HEK293 (cell line): ENCODE measurements around the gene SIGLEC8.

Source experiments
- CTCF ChIA-PET: fragments of 350-600 bp; formaldehyde crosslinking; extraction: SDS; loops from one replicate; lab custom pipeline; 2021; ENCODE audit warnings: antibody characterized with exemption; lab: Yijun Ruan, JAX
- POLR2A ChIA-PET: fragments of 300-600 bp; formaldehyde crosslinking; extraction: SDS; loops from one replicate; lab custom pipeline; 2020; ENCODE audit warnings: antibody characterized with exemption, inconsistent platforms; lab: Yijun Ruan, JAX
- H3K27ac ChIP-seq: fragments of 200-500 bp; sonication (Bioruptor generic); 2 replicates; pipeline ENCODE4 v1.5.1; 2014; ENCODE audit warnings: low read depth, low read length, control low read depth, inconsistent platforms; ENCODE audit errors: extremely low read depth
- H3K36me3 ChIP-seq, 2 experiments: fragments of 200-500 bp in 1 of 2; sonication (Bioruptor generic) in 1 of 2; 1 replicate in 1 of 2; 2 replicates in 1 of 2; pipeline ENCODE4 v1.5.1; 2014 to 2017; ENCODE audit warnings: inconsistent platforms in 2 of 2, low read length in 2 of 2; ENCODE audit not compliant: control insufficient read depth in 2 of 2, insufficient read depth in 1 of 2
- H3K4me1 ChIP-seq: fragments of 200-500 bp; sonication (Bioruptor generic); 2 replicates; pipeline ENCODE4 v1.5.1; 2014; ENCODE audit warnings: mild to moderate bottlenecking, low read length, inconsistent platforms; ENCODE audit not compliant: control insufficient read depth, insufficient read depth
- H3K4me3 ChIP-seq: 2 replicates; pipeline ENCODE4 v1.5.1; 2011; ENCODE audit warnings: low read depth, mild to moderate bottlenecking, control low read depth, low read length, moderate library complexity
- H3K9me3 ChIP-seq: fragments of 200-500 bp; sonication (Bioruptor generic); 2 replicates; pipeline ENCODE4 v1.5.1; 2014; ENCODE audit warnings: low read depth, low read length, inconsistent platforms; ENCODE audit not compliant: control insufficient read depth, insufficient read depth
- KLF8 ChIP-seq: fragments of 450-650 bp; formaldehyde crosslinking; IDR thresholded peaks from 2 replicates; pipeline ENCODE4 v1.5.1; 2016; ENCODE audit warnings: missing biosample characterization, missing genetic modification characterization
- SP7 ChIP-seq: fragments of 450-650 bp; formaldehyde crosslinking; IDR thresholded peaks from 2 replicates; pipeline ENCODE4 v1.5.1; 2016; ENCODE audit warnings: missing biosample characterization, missing genetic modification characterization
- ZBTB44 ChIP-seq: fragments of 450-650 bp; IDR thresholded peaks from 2 replicates; pipeline ENCODE4 v1.5.1; 2018; ENCODE audit warnings: missing biosample characterization, mild to moderate bottlenecking, missing genetic modification characterization
- ZFHX2 ChIP-seq: fragments of 450-650 bp; formaldehyde crosslinking; conservative IDR thresholded peaks from 2 replicates; pipeline ENCODE4 v1.5.1; 2016; ENCODE audit warnings: missing biosample characterization, missing genetic modification characterization
- ZFP69B ChIP-seq: fragments of 450-650 bp; formaldehyde crosslinking; IDR thresholded peaks from 2 replicates; pipeline ENCODE4 v1.5.1; 2016; ENCODE audit warnings: missing biosample characterization, missing genetic modification characterization
- ZNF169 ChIP-seq: fragments of 450-650 bp; formaldehyde crosslinking; IDR thresholded peaks from 2 replicates; pipeline ENCODE4 v1.5.1; 2016; ENCODE audit warnings: missing biosample characterization, missing genetic modification characterization
- ZNF223 ChIP-seq: fragments of 450-650 bp; formaldehyde crosslinking; IDR thresholded peaks from 2 replicates; pipeline ENCODE4 v1.5.1; 2016; ENCODE audit warnings: missing biosample characterization, missing genetic modification characterization
- ZNF248 ChIP-seq: fragments of 450-650 bp; formaldehyde crosslinking; IDR thresholded peaks from 2 replicates; pipeline ENCODE4 v1.5.1; 2017; ENCODE audit warnings: missing biosample characterization, missing genetic modification characterization
- ZNF426 ChIP-seq: fragments of 450-650 bp; formaldehyde crosslinking; IDR thresholded peaks from 2 replicates; pipeline ENCODE4 v1.5.1; 2017; ENCODE audit warnings: missing biosample characterization, missing genetic modification characterization, mild to moderate bottlenecking, inconsistent platforms, moderate library complexity
- ZNF521 ChIP-seq: fragments of 450-650 bp; formaldehyde crosslinking; IDR thresholded peaks from 2 replicates; pipeline ENCODE4 v1.5.1; 2017; ENCODE audit warnings: missing biosample characterization, mild to moderate bottlenecking, missing genetic modification characterization
- ZNF654 ChIP-seq: fragments of 450-650 bp; formaldehyde crosslinking; IDR thresholded peaks from 2 replicates; pipeline ENCODE4 v1.5.1; 2016; ENCODE audit warnings: low read depth, missing biosample characterization, missing genetic modification characterization
- ZNF660 ChIP-seq: fragments of 450-650 bp; IDR thresholded peaks from 2 replicates; pipeline ENCODE4 v1.5.1; 2018; ENCODE audit warnings: missing biosample characterization, mild to moderate bottlenecking, missing genetic modification characterization
- ZNF747 ChIP-seq: fragments of 450-650 bp; formaldehyde crosslinking; IDR thresholded peaks from 2 replicates; pipeline ENCODE4 v1.5.1; 2016; ENCODE audit warnings: missing biosample characterization, missing genetic modification characterization
- ZSCAN30 ChIP-seq: fragments of 450-650 bp; IDR thresholded peaks from 2 replicates; pipeline ENCODE4 v1.5.1; 2018; ENCODE audit warnings: missing biosample characterization, mild to moderate bottlenecking, missing genetic modification characterization, moderate library complexity
- TF ChIP-seq, protein P1 (sequence below): fragments of 450-650 bp; formaldehyde crosslinking; IDR thresholded peaks from 2 replicates; pipeline ENCODE4 v1.5.1; 2016; ENCODE audit warnings: missing biosample characterization, missing genetic modification characterization
- TF ChIP-seq, protein P2 (sequence below): fragments of 450-650 bp; formaldehyde crosslinking; IDR thresholded peaks from 2 replicates; pipeline ENCODE4 v1.5.0; 2017; ENCODE audit warnings: missing biosample characterization, missing genetic modification characterization, borderline replicate concordance
- TF ChIP-seq, protein P3 (sequence below): fragments of 450-650 bp; formaldehyde crosslinking; IDR thresholded peaks from 2 replicates; pipeline ENCODE4 v1.5.1; 2016; ENCODE audit warnings: missing biosample characterization, missing genetic modification characterization
- TF ChIP-seq, protein P4 (sequence below): fragments of 450-650 bp; formaldehyde crosslinking; IDR thresholded peaks from 2 replicates; pipeline ENCODE4 v1.5.1; 2017; ENCODE audit warnings: missing biosample characterization, missing genetic modification characterization
- TF ChIP-seq, protein P5 (sequence below): fragments of 450-650 bp; formaldehyde crosslinking; IDR thresholded peaks from 2 replicates; pipeline ENCODE4 v1.5.1; 2016; ENCODE audit warnings: missing biosample characterization, missing genetic modification characterization

SIGLEC8 gene

GRCh38 chr19:51462681-51463080 lies 4.4 kb upstream of the SIGLEC8 start:
- Histone ChIP-seq H3K4me1 (no peaks in the 10 kb centered on the region), H3K4me3 (no peak overlapping the region), H3K9me3 (no peaks in the 10 kb centered on the region), H3K27ac (no peak overlapping the region), H3K36me3 (no peaks in the 10 kb centered on the region)
- ChIA-PET POLR2A (no interaction called here), CTCF (interaction anchor here (0.9 to 3.9 kb wide), 3 partner anchors 9 to 146 kb away, joined by 4 to 21 read pairs (median 5); no protein-coding TSS in a partner anchor)
- TF ChIP-seq, protein P1, sequence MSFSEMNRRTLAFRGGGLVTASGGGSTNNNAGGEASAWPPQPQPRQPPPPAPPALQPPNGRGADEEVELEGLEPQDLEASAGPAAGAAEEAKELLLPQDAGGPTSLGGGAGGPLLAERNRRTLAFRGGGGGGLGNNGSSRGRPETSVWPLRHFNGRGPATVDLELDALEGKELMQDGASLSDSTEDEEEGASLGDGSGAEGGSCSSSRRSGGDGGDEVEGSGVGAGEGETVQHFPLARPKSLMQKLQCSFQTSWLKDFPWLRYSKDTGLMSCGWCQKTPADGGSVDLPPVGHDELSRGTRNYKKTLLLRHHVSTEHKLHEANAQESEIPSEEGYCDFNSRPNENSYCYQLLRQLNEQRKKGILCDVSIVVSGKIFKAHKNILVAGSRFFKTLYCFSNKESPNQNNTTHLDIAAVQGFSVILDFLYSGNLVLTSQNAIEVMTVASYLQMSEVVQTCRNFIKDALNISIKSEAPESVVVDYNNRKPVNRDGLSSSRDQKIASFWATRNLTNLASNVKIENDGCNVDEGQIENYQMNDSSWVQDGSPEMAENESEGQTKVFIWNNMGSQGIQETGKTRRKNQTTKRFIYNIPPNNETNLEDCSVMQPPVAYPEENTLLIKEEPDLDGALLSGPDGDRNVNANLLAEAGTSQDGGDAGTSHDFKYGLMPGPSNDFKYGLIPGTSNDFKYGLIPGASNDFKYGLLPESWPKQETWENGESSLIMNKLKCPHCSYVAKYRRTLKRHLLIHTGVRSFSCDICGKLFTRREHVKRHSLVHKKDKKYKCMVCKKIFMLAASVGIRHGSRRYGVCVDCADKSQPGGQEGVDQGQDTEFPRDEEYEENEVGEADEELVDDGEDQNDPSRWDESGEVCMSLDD (tag by site-specific recombination), result no peak
- TF ChIP-seq, protein P2, sequence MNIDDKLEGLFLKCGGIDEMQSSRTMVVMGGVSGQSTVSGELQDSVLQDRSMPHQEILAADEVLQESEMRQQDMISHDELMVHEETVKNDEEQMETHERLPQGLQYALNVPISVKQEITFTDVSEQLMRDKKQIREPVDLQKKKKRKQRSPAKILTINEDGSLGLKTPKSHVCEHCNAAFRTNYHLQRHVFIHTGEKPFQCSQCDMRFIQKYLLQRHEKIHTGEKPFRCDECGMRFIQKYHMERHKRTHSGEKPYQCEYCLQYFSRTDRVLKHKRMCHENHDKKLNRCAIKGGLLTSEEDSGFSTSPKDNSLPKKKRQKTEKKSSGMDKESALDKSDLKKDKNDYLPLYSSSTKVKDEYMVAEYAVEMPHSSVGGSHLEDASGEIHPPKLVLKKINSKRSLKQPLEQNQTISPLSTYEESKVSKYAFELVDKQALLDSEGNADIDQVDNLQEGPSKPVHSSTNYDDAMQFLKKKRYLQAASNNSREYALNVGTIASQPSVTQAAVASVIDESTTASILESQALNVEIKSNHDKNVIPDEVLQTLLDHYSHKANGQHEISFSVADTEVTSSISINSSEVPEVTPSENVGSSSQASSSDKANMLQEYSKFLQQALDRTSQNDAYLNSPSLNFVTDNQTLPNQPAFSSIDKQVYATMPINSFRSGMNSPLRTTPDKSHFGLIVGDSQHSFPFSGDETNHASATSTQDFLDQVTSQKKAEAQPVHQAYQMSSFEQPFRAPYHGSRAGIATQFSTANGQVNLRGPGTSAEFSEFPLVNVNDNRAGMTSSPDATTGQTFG (tag by site-specific recombination), result no peak
- no peak for TF ChIP-seq ZNF654 (tag by site-specific recombination)
- TF ChIP-seq, protein P3, sequence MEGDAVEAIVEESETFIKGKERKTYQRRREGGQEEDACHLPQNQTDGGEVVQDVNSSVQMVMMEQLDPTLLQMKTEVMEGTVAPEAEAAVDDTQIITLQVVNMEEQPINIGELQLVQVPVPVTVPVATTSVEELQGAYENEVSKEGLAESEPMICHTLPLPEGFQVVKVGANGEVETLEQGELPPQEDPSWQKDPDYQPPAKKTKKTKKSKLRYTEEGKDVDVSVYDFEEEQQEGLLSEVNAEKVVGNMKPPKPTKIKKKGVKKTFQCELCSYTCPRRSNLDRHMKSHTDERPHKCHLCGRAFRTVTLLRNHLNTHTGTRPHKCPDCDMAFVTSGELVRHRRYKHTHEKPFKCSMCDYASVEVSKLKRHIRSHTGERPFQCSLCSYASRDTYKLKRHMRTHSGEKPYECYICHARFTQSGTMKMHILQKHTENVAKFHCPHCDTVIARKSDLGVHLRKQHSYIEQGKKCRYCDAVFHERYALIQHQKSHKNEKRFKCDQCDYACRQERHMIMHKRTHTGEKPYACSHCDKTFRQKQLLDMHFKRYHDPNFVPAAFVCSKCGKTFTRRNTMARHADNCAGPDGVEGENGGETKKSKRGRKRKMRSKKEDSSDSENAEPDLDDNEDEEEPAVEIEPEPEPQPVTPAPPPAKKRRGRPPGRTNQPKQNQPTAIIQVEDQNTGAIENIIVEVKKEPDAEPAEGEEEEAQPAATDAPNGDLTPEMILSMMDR (tag by site-specific recombination), result no peak
- no peak for TF ChIP-seq ZNF223 (tag by site-specific recombination)
- TF ChIP-seq SP7 (tag by site-specific recombination), result no peak
- no peak for TF ChIP-seq ZNF521 (tag by site-specific recombination)
- TF ChIP-seq ZNF169, result no peak
- TF ChIP-seq ZBTB44 (tag by site-specific recombination), result no peak
- no peak for TF ChIP-seq ZFP69B (tag by site-specific recombination)
- no peak for TF ChIP-seq KLF8 (tag by site-specific recombination)
- no peak for TF ChIP-seq ZFHX2 (tag by site-specific recombination)
- TF ChIP-seq, protein P4, sequence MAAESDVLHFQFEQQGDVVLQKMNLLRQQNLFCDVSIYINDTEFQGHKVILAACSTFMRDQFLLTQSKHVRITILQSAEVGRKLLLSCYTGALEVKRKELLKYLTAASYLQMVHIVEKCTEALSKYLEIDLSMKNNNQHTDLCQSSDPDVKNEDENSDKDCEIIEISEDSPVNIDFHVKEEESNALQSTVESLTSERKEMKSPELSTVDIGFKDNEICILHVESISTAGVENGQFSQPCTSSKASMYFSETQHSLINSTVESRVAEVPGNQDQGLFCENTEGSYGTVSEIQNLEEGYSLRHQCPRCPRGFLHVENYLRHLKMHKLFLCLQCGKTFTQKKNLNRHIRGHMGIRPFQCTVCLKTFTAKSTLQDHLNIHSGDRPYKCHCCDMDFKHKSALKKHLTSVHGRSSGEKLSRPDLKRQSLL, result no peak
- TF ChIP-seq ZNF248 (tag by site-specific recombination), result no peak
- no peak for TF ChIP-seq ZNF747 (tag by site-specific recombination)
- TF ChIP-seq, protein P5, sequence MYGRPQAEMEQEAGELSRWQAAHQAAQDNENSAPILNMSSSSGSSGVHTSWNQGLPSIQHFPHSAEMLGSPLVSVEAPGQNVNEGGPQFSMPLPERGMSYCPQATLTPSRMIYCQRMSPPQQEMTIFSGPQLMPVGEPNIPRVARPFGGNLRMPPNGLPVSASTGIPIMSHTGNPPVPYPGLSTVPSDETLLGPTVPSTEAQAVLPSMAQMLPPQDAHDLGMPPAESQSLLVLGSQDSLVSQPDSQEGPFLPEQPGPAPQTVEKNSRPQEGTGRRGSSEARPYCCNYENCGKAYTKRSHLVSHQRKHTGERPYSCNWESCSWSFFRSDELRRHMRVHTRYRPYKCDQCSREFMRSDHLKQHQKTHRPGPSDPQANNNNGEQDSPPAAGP (tag by site-specific recombination), result no peak
- TF ChIP-seq ZNF426 (tag by site-specific recombination), result no peak
- TF ChIP-seq ZNF660 (tag by site-specific recombination), result no peak
- TF ChIP-seq ZSCAN30 (tag by site-specific recombination), result no peak
